ENCODE results near the gene KCNMA1. TPM values are rescaled to one million over a fixed set of nuclear protein-coding genes. Genes with fewer than 3 reads are reported as not detected.

Gene KCNMA1
- total RNA-seq, 3 donors from 2014 or later, result 13.6 to 37.8 (median 15.1) TPM

DNA sequence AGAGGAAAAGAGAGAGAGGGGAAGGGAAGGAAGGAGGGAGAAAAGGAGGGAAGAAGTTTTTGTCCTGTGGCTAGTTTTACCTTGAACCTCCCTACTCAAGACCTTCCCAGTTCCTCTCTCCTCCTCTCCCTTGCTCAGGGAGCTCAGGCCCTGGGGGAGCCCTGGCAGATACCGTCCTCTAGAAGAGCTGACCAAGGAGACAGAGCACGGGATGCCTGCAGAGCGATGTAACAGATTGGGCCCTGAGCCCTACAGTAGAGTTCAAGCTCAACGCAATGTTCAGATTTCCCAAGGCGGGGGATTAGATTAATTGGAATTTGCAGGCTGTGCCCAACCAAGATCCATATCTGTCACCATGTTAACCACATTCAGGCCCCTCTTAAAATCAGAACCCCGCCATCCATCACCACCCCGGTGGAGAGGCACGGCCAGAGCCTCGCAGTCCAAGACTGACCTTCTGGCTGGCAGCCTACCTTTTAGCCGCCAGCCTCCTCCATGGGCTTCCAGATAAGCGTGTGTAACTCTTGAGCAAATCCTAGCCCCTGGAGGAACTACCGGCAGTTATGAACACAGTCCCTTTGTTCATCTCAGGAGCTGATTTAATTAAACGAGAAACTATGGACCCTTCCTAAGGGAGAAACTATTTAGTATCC lies 70.6 kb downstream of the KCNMA1 start:
- H3K4me1 ChIP-seq, result no peaks in the 10 kb centered on the region
- intact Hi-C loops (cut with DNase I; ENCODE audit: low total_unique reads), result no loop called here
- no peaks in the 10 kb centered on the region for H3K36me3 ChIP-seq

DNA sequence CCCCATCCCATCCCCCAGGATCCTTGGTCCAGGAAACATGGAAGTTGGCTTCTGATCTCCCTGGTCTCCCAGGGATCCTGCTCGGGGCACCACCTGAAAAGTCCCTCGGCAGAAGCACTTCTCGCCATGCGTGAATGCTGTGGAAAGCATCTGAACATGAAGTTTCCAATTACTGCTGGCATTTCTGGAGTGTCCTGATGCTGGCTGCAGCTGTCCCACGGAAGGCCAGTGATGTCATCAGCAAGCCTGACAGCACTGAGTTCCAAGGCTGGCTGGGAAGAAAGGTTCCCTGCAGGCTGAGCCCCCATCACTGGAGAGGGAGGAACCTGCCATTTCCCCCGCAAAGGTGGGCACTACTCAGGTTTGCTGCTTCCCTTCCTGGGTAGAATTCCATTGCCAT lies 71.4 kb downstream of the KCNMA1 start:
- intact Hi-C loops (cut with DNase I; ENCODE audit: low total_unique reads), result no loop called here
- Histone ChIP-seq H3K36me3 (no peaks in the 10 kb centered on the region), H3K27me3 (no peaks in the 10 kb centered on the region), H3K27ac (no peak overlapping the region), H3K9me3 (no peaks in the 10 kb centered on the region), H3K4me1 (no peaks in the 10 kb centered on the region), H3K4me3 (no peak overlapping the region)
- DNase-seq (ENCODE audit: low spot score in 2 of 2), result no peak
- no peak for TF ChIP-seq POLR2A (IDR thresholded peaks at IDR 0.05)
- TF ChIP-seq, protein P1, sequence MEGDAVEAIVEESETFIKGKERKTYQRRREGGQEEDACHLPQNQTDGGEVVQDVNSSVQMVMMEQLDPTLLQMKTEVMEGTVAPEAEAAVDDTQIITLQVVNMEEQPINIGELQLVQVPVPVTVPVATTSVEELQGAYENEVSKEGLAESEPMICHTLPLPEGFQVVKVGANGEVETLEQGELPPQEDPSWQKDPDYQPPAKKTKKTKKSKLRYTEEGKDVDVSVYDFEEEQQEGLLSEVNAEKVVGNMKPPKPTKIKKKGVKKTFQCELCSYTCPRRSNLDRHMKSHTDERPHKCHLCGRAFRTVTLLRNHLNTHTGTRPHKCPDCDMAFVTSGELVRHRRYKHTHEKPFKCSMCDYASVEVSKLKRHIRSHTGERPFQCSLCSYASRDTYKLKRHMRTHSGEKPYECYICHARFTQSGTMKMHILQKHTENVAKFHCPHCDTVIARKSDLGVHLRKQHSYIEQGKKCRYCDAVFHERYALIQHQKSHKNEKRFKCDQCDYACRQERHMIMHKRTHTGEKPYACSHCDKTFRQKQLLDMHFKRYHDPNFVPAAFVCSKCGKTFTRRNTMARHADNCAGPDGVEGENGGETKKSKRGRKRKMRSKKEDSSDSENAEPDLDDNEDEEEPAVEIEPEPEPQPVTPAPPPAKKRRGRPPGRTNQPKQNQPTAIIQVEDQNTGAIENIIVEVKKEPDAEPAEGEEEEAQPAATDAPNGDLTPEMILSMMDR (IDR thresholded peaks at IDR 0.05), result no peak
- TF ChIP-seq POLR2AphosphoS5 (IDR thresholded peaks at IDR 0.05), result no peak

More for the DNA sequence above, 70.6 kb downstream of the KCNMA1 start:
- no peak for DNase-seq (ENCODE audit: low spot score in 2 of 2)
- TF ChIP-seq POLR2A (IDR thresholded peaks at IDR 0.05) (no peak), POLR2AphosphoS5 (IDR thresholded peaks at IDR 0.05) (no peak)
- no peaks in the 10 kb centered on the region for H3K27me3 ChIP-seq
- no peak overlapping the region for H3K27ac ChIP-seq
- no peak overlapping the region for H3K4me3 ChIP-seq
- H3K9me3 ChIP-seq, result no peaks in the 10 kb centered on the region

DNA sequence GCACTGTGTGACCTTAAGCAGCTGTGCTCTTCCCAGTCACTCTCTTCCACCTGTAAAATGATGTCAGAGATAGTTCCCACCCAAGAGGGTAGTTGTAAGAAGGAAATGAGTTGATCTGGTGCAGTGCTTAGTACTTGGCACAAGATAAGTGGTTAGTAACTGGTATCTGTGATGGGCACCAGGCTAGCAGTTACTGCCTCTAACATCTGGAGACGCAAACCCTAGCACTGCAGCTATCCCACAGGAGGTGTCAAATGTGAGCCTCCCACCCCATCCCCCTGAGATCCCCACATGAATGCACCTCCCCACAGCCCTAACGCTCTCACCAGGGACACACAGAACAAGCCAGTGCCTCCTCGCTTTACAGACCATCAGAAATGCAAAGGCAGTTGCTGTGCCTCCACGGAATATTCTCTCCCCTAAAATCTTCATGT lies 72.0 kb downstream of the KCNMA1 start:
- Histone ChIP-seq H3K4me1 (no peaks in the 10 kb centered on the region), H3K27ac (no peak overlapping the region), H3K36me3 (no peaks in the 10 kb centered on the region), H3K4me3 (no peak overlapping the region), H3K9me3 (no peaks in the 10 kb centered on the region), H3K27me3 (no peaks in the 10 kb centered on the region)
- TF ChIP-seq POLR2A (IDR thresholded peaks at IDR 0.05), result no peak
- TF ChIP-seq, protein P1 (IDR thresholded peaks at IDR 0.05), result no peak
- TF ChIP-seq POLR2AphosphoS5 (IDR thresholded peaks at IDR 0.05), result no peak
- no peak for DNase-seq (ENCODE audit: low spot score in 2 of 2)
- intact Hi-C loops (cut with DNase I; ENCODE audit: low total_unique reads), result no loop called here

DNA sequence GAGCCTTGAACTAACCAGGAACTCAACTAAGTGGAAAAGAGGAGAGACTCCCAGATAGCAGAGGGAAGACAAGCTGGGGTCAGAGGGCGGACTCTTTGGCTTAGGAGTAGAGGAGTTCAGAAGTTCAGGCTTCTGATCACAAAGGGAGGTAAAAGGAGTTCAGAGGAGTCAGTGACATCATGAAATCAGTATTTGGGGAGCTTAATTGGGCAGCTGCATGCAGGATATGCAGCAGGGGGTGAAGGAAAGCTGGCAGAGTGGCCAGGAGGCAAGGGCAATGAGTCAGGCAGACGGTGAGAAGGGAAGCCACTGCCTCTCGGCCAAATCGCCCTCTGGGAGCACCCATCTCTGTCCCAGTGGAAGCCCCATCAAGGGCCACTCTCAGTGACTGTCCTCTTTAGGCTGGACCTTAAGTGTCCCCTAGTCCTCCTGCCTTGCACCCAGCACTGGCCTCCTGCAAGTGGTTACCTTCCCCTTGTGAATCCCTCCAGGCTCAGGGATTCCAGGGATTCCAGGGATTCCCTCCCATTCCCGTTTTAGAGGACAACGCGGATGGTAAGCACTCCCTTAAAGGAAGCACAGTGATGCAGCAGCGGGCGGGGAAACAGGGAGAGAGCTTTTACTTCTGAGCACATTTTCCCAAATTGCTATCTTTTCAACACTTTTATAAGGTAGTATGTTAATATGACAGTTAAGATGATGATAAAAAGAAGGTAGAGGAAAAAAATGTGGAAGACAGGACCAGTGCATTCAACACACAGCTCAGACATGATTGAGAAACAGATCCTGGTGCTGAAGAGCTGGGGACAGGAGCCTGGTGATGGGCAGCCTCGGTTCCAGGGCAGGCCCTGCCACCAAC lies 72.6 kb downstream of the KCNMA1 start:
- H3K36me3 ChIP-seq, result no peaks in the 10 kb centered on the region
- H3K4me1 ChIP-seq, result no peaks in the 10 kb centered on the region
- no peaks in the 10 kb centered on the region for H3K27me3 ChIP-seq
- intact Hi-C loops (cut with DNase I; ENCODE audit: low total_unique reads), result no loop called here
- no peaks in the 10 kb centered on the region for H3K9me3 ChIP-seq
- H3K27ac ChIP-seq, result no peak overlapping the region
- TF ChIP-seq POLR2A (IDR thresholded peaks at IDR 0.05) (no peak), POLR2AphosphoS5 (IDR thresholded peaks at IDR 0.05) (no peak)
- TF ChIP-seq, protein P1 (IDR thresholded peaks at IDR 0.05), result no peak
- no peak overlapping the region for H3K4me3 ChIP-seq
- DNase-seq (ENCODE audit: low spot score in 2 of 2), result no peak

DNA sequence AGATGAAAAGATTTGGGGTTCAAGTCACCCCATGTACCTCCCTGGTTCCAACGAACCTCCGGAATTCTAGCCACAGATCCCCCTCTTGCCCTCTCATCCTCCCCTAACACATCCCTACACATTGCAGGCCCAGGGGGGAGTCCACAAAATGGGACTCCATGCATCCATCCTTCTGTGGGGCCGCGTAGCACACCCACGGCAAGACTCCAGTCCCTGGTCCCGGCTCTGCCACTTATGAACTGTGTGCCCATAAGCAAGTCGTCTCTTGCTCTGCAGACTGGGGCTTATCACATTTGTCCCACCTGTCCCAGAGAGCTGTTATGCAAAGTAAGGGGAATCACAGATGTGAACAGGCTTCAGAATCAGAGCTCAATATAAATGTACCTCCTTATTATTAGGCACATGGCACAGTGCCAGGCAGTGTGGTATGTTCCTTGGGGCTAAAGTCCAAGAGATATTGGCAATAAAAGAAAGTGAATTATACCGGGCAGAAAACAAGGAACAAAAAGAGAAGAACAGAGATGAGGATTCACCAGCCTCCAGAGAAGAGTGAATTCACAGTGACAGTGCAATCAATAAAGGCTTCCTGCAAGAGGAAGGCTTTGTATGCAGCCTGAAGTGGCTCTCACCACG lies 73.9 kb downstream of the KCNMA1 start:
- intact Hi-C loops (cut with DNase I; ENCODE audit: low total_unique reads), result no loop called here
- Histone ChIP-seq H3K4me3 (no peak overlapping the region), H3K36me3 (no peaks in the 10 kb centered on the region), H3K27ac (no peak overlapping the region), H3K9me3 (no peaks in the 10 kb centered on the region), H3K27me3 (no peaks in the 10 kb centered on the region), H3K4me1 (no peaks in the 10 kb centered on the region)
- DNase-seq (ENCODE audit: low spot score in 2 of 2), result no peak
- TF ChIP-seq POLR2A (IDR thresholded peaks at IDR 0.05), result no peak
- TF ChIP-seq, protein P1 (IDR thresholded peaks at IDR 0.05), result no peak
- no peak for TF ChIP-seq POLR2AphosphoS5 (IDR thresholded peaks at IDR 0.05)
